Hepatocyte (in vitro differentiated cells): Measurements from ENCODE around the gene SNCA. TPM values are rescaled to one million over a fixed set of nuclear protein-coding genes. Genes with fewer than 3 reads are reported as not detected.

Source experiments
- DNase-seq: peaks from one replicate; pipeline ENCODE4 v3.0.0-alpha.2; 2016; ENCODE audit warnings: low spot score
- H2AFZ ChIP-seq: fragments of 200-600 bp; sonication (generic); 2 replicates; pipeline ENCODE4 v1.6.0; 2016; ENCODE audit warnings: antibody characterized with exemption, mild to moderate bottlenecking
- H3K27ac ChIP-seq: fragments of 200-600 bp; sonication (generic); 2 replicates; pipeline ENCODE4 v1.5.1; 2016; ENCODE audit warnings: mild to moderate bottlenecking
- H3K27me3 ChIP-seq: fragments of 200-600 bp; sonication (generic); 2 replicates; pipeline ENCODE4 v1.6.1; 2016
- H3K36me3 ChIP-seq: fragments of 200-600 bp; sonication (generic); replicated peaks from 2 replicates; pipeline ENCODE4 v1.5.1; 2016; ENCODE audit warnings: low read depth; ENCODE audit not compliant: insufficient read depth
- H3K4me1 ChIP-seq: fragments of 200-600 bp; sonication (generic); 2 replicates; pipeline ENCODE4 v1.5.1; 2016; ENCODE audit warnings: mild to moderate bottlenecking, moderate library complexity; ENCODE audit not compliant: insufficient read depth
- H3K4me2 ChIP-seq: fragments of 200-600 bp; sonication (generic); 2 replicates; pipeline ENCODE4 v1.6.0; 2016
- H3K4me3 ChIP-seq: fragments of 200-600 bp; sonication (generic); 2 replicates; pipeline ENCODE4 v1.5.1; 2016; ENCODE audit warnings: mild to moderate bottlenecking
- H3K79me2 ChIP-seq: fragments of 200-600 bp; sonication (generic); 2 replicates; pipeline ENCODE4 v1.6.0; 2017; ENCODE audit warnings: mild to moderate bottlenecking
- H3K9me2 ChIP-seq: fragments of 200-600 bp; sonication (generic); replicated peaks from 2 replicates; pipeline ENCODE4 v1.6.0; 2017; ENCODE audit warnings: mild to moderate bottlenecking; ENCODE audit not compliant: insufficient read depth
- H3K9me3 ChIP-seq: fragments of 200-600 bp; sonication (generic); 2 replicates; pipeline ENCODE4 v1.5.1; 2016; ENCODE audit warnings: low read depth, mild to moderate bottlenecking
- H4K20me1 ChIP-seq: fragments of 200-600 bp; sonication (generic); 2 replicates; pipeline ENCODE4 v1.6.0; 2016; ENCODE audit warnings: mild to moderate bottlenecking; ENCODE audit not compliant: insufficient read depth, poor library complexity, severe bottlenecking
- EZH2 ChIP-seq: fragments of 200-600 bp; sonication (generic); IDR thresholded peaks from 2 replicates; pipeline ENCODE4 v1.6.1; 2016; ENCODE audit warnings: antibody characterized with exemption, mild to moderate bottlenecking, borderline replicate concordance
- EZH2phosphoT487 ChIP-seq: fragments of 200-600 bp; sonication (generic); IDR thresholded peaks from one replicate; pipeline ENCODE4 v1.6.1; 2018; ENCODE audit warnings: antibody characterized with exemption, mild to moderate bottlenecking, low read depth, moderate library complexity; ENCODE audit not compliant: unreplicated experiment, severe bottlenecking
- WGBS: methylation state at CpG from one replicate; pipeline ENCODE4 v1.1.6; 2016; ENCODE audit warnings: low lambda C conversion rate; ENCODE audit errors: missing lambda C conversion rate; 5-methylcytosine and 5-hydroxymethylcytosine counted together
- polyA plus RNA-seq: library from polyadenylated mRNA; unstranded; fragments of >200 nt; fragmentation: Nextera tagmentation; extraction: Ambion mirVana; gene quantifications from 2 replicates; pipeline ENCODE4 v1.2.1, GENCODE V29; 2016
- total RNA-seq: library from RNA; depleted of rRNA; stranded (reverse); fragments of >200 nt; gene quantifications from 2 replicates; pipeline ENCODE4 v1.2.3, GENCODE V29; 2014
- TF ChIP-seq, protein P1 (sequence below): fragments of 200-600 bp; sonication (generic); IDR thresholded peaks from 2 replicates; pipeline ENCODE4 v1.5.1; 2016; ENCODE audit warnings: antibody characterized with exemption, mild to moderate bottlenecking; ENCODE audit not compliant: poor library complexity

Gene SNCA
- total and polyA plus RNA-seq, 2 experiments from 2014 or later: 8.9 to 14.0 TPM

DNA sequence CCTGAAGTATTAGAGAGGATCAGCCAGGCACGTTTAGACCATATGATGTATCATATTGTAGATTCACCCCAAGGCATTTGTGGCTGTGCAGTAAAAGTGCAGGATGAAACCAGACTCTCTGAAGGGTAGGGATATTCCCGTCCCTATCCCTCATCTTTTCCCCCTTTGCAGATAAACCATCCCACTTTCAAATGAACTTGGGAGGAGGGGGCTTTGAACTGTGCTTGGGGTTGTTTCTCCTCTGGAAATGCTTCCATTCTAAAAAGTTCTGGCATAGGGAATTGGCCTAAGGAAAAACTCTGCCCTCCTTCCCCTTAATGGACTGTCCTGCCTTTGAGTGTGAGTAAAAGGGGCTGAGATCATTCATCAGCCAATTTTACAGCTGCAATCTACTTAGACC lies 23.8 kb downstream of the SNCA start:
- no peak overlapping the region for H2AFZ ChIP-seq
- H3K9me2 ChIP-seq: no peaks in the 10 kb centered on the region
- H3K27me3 ChIP-seq: no peaks in the 10 kb centered on the region
- H3K9me3 ChIP-seq: no peaks in the 10 kb centered on the region
- 70% methylated on average over 2 of the region's 2 CpGs for WGBS
- H3K4me1 ChIP-seq: no peaks in the 10 kb centered on the region
- H3K4me3 ChIP-seq: no peak overlapping the region
- H4K20me1 ChIP-seq: no peaks in the 10 kb centered on the region
- H3K36me3 ChIP-seq: no peaks in the 10 kb centered on the region
- H3K27ac ChIP-seq: no peak overlapping the region
- no peak overlapping the region for H3K4me2 ChIP-seq
- no peaks in the 10 kb centered on the region for H3K79me2 ChIP-seq
- no peak for TF ChIP-seq EZH2phosphoT487
- TF ChIP-seq, protein P1, sequence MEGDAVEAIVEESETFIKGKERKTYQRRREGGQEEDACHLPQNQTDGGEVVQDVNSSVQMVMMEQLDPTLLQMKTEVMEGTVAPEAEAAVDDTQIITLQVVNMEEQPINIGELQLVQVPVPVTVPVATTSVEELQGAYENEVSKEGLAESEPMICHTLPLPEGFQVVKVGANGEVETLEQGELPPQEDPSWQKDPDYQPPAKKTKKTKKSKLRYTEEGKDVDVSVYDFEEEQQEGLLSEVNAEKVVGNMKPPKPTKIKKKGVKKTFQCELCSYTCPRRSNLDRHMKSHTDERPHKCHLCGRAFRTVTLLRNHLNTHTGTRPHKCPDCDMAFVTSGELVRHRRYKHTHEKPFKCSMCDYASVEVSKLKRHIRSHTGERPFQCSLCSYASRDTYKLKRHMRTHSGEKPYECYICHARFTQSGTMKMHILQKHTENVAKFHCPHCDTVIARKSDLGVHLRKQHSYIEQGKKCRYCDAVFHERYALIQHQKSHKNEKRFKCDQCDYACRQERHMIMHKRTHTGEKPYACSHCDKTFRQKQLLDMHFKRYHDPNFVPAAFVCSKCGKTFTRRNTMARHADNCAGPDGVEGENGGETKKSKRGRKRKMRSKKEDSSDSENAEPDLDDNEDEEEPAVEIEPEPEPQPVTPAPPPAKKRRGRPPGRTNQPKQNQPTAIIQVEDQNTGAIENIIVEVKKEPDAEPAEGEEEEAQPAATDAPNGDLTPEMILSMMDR: no peak
- TF ChIP-seq EZH2: no peak
- DNase-seq: no peak

DNA sequence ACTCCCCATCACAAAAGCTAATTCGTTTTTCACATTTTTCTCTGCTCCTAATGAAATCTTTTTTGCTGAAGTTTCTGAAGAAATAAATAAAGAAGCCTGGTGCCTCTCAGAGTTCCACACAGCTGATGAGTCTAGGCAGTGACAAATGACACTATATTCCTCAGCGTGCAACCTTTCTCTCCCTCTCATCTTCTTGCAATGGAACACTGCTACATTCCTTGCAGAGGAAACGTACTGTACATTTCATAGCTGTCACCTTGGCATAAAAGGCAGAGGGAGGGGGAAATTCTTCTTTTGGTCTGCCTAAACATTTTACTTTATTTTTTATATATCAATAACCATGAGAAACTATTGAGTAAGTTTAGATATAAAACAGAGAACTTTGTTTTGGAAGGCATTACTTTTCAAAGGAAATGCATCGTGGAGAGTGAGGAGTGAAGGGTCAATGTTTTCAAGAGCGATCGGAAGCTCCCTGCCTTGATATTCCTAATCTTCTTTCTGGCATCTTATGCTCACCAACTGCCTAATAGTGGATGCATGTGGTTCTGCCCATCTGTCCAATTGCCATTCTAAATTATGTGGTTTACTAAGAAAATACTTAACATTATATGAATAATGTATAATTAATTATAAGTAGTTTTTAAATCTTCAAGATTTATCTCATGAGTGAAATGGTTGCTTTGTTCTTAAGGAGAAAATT lies 29.4 kb downstream of the SNCA start:
- WGBS: 88% methylated on average over 6 of the region's 6 CpGs
- no peak for DNase-seq
- H3K4me1 ChIP-seq: no peaks in the 10 kb centered on the region
- H2AFZ ChIP-seq: no peak overlapping the region
- H3K79me2 ChIP-seq: no peaks in the 10 kb centered on the region
- H3K4me2 ChIP-seq: no peak overlapping the region
- no peaks in the 10 kb centered on the region for H3K9me2 ChIP-seq
- no peak overlapping the region for H3K27ac ChIP-seq
- H3K4me3 ChIP-seq: no peak overlapping the region
- no peaks in the 10 kb centered on the region for H3K9me3 ChIP-seq
- TF ChIP-seq EZH2: no peak
- TF ChIP-seq EZH2phosphoT487: no peak
- TF ChIP-seq, protein P1: no peak
- H3K36me3 ChIP-seq: no peaks in the 10 kb centered on the region
- no peaks in the 10 kb centered on the region for H4K20me1 ChIP-seq
- no peaks in the 10 kb centered on the region for H3K27me3 ChIP-seq

GRCh38 chr4:89805297-89805696 lies 31.7 kb downstream of the SNCA start:
- H4K20me1 ChIP-seq: no peaks in the 10 kb centered on the region
- 71% methylated on average over 2 of the region's 2 CpGs for WGBS
- H3K4me1 ChIP-seq: no peaks in the 10 kb centered on the region
- no peak overlapping the region for H3K4me2 ChIP-seq
- no peaks in the 10 kb centered on the region for H3K9me3 ChIP-seq
- H3K27ac ChIP-seq: no peak overlapping the region
- TF ChIP-seq EZH2: no peak
- TF ChIP-seq, protein P1: no peak
- no peak for TF ChIP-seq EZH2phosphoT487
- no peaks in the 10 kb centered on the region for H3K36me3 ChIP-seq
- H3K4me3 ChIP-seq: no peak overlapping the region
- DNase-seq: no peak
- no peaks in the 10 kb centered on the region for H3K27me3 ChIP-seq
- no peaks in the 10 kb centered on the region for H3K79me2 ChIP-seq
- no peaks in the 10 kb centered on the region for H3K9me2 ChIP-seq
- no peak overlapping the region for H2AFZ ChIP-seq

DNA sequence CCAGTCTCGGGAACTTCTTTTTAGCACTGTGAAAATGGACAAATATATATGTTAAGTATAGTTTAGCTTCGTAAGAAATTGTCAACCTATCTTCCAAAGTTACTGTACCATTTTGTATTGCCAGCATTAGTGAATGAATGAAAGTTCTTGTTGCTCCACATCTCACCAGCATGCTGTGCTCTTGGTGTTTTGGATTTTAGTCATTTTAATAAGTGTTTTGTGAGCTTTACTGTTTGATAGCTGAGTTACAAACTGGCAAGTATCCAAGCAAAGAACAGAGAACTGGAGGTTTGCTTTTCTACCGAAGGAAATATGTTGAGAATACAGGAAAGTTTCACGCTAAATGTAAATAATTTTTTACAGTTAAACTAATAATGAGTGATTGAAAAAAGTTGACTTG lies 33.0 kb downstream of the SNCA start:
- no peak for DNase-seq
- 80% methylated on average over 4 of the region's 4 CpGs for WGBS
- Histone ChIP-seq H3K36me3 (no peaks in the 10 kb centered on the region), H3K79me2 (no peaks in the 10 kb centered on the region), H2AFZ (no peak overlapping the region), H3K4me1 (no peaks in the 10 kb centered on the region), H3K27ac (no peak overlapping the region), H4K20me1 (no peaks in the 10 kb centered on the region), H3K9me3 (no peaks in the 10 kb centered on the region), H3K9me2 (no peaks in the 10 kb centered on the region), H3K4me3 (no peak overlapping the region), H3K27me3 (no peaks in the 10 kb centered on the region), H3K4me2 (no peak overlapping the region)
- TF ChIP-seq, protein P1: no peak
- TF ChIP-seq EZH2 (no peak), EZH2phosphoT487 (no peak)
